ENCODE results near the gene G6PC1. TPM values are rescaled to one million over a fixed set of nuclear protein-coding genes. Genes with fewer than 3 reads are reported as not detected.
"Not testable (repeated sequence)": the region's sequence is repeated elsewhere in the genome, so short reads cannot be mapped to it uniquely, and the experiment has no call there.

Gene G6PC1
- total and polyA plus RNA-seq, 2 experiments from 2014 or later: not detected

DNA sequence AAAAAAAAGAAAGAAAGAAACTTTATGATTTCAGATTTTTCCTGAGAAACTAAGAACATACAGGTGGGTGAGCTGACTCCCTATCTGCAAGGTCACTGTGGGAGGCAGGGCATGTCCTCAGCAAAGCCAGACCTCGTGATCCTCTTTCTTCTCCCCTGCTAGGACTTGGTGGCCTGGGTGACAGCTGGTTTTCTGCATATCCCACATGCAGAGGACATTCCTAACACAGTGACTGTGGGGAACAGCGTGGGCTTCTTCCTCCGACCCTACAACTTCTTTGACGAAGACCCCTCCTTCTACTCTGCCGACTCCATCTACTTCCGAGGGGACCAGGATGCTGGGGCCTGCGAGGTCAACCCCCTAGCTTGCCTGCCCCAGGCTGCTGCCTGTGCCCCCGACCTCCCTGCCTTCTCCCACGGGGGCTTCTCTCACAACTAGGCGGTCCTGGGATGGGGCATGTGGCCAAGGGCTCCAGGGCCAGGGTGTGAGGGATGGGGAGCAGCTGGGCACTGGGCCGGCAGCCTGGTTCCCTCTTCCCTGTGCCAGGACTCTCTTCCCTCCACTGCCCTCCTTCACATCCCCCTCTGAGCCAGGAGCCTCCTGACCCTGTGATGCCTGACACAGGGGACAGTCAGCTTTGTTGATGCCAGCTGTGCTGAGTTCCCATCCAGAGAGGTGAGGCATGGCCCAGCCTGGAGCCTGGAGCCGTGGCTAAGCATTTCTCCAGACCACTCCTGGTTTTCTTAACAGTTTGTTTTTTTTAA is 26.5 kb upstream of the G6PC1 start:
- H3K4me1 Mint-ChIP-seq; H3K4me2 ChIP-seq; H3F3A ChIP-seq (replicated peaks; ENCODE audit: low read depth); H3K27ac Mint-ChIP-seq; H3K4me3 Mint-ChIP-seq; H3K9me2 ChIP-seq (ENCODE audit: insufficient read depth); H2AFZ ChIP-seq; H3K79me2 ChIP-seq (replicated peaks; ENCODE audit: insufficient read depth); DNase-seq (ENCODE audit: low spot score); H4K20me1 ChIP-seq (replicated peaks; ENCODE audit: insufficient read depth); H3K4me1 ChIP-seq (ENCODE audit: insufficient read depth); H3K36me3 ChIP-seq (ENCODE audit: insufficient read depth); H3K27ac ChIP-seq (ENCODE audit: low read depth); ATAC-seq; H3K4me3 ChIP-seq; H3K36me3 Mint-ChIP-seq (ENCODE audit: low read depth); H3K27me3 ChIP-seq (ENCODE audit: insufficient read depth): not testable (repeated sequence)
- H3K27me3 Mint-ChIP-seq (ENCODE audit: insufficient read depth, low read depth, poor library complexity): peaks cover 14% of the 10 kb centered on the region
- H3K9me3 Mint-ChIP-seq: peaks cover 24% of the 10 kb centered on the region

DNA sequence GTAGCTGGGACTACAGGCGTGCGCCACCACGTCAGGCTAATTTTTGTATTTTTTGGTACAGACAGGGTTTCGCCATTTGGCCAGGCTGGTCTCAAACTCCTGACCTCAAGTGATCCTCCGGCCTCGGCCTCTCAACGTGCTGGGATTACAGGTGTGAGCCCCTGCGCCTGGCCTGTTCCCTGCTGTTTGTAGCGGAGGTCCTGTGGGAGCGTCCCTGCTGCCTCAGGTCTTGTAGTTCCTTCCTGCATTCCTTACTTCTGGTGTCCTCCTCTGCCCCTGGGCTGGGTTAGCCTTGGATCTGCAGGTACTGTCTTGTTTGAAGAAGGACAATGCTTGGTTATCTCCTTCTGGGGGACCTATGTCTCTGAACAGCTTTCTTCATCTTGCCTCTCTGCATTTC is 23.6 kb upstream of the G6PC1 start:
- no peak for TF ChIP-seq ZNF331 (CRISPR knock-in tag; IDR thresholded peaks at IDR 0.05; ENCODE audit: low read depth)
- no peak for ATAC-seq
- H4K20me1 ChIP-seq (replicated peaks; ENCODE audit: insufficient read depth): no peaks in the 10 kb centered on the region
- H3K36me3 ChIP-seq (ENCODE audit: insufficient read depth): no peaks in the 10 kb centered on the region; the same call in 1 of the 2 replicates
- H3K27ac ChIP-seq (ENCODE audit: low read depth): no peak overlapping the region
- no peaks in the 10 kb centered on the region for H3K9me2 ChIP-seq (ENCODE audit: insufficient read depth)
- H3F3A ChIP-seq (replicated peaks; ENCODE audit: low read depth): no peaks in the 10 kb centered on the region
- Mint-ChIP-seq H3K27ac (no peak overlapping the region), H3K4me3 (no peak overlapping the region), H3K9me3 (no peaks in the 10 kb centered on the region; the same call in 2 of the 3 replicates), H3K27me3 (ENCODE audit: insufficient read depth, low read depth, poor library complexity) (peaks cover 16% of the 10 kb centered on the region), H3K4me1 (peaks cover 14% of the 10 kb centered on the region), H3K36me3 (ENCODE audit: low read depth) (no peaks in the 10 kb centered on the region)
- H3K79me2 ChIP-seq (replicated peaks; ENCODE audit: insufficient read depth): no peaks in the 10 kb centered on the region
- H3K4me3 ChIP-seq: no peak overlapping the region
- H3K4me2 ChIP-seq: no peak overlapping the region
- no peak overlapping the region for H2AFZ ChIP-seq
- DNase-seq (ENCODE audit: low spot score): no peak
- peaks cover 5% of the 10 kb centered on the region; the same call in 1 of the 2 replicates for H3K4me1 ChIP-seq (ENCODE audit: insufficient read depth)
- H3K27me3 ChIP-seq (ENCODE audit: insufficient read depth): peaks cover 7% of the 10 kb centered on the region; the same call in 1 of the 2 replicates

GRCh38 chr17:42878123-42878880 is 22.3 kb upstream of the G6PC1 start:
- Histone ChIP-seq H3K27me3 (ENCODE audit: insufficient read depth) (peaks cover 7% of the 10 kb centered on the region; the same call in 1 of the 2 replicates), H3K36me3 (ENCODE audit: insufficient read depth) (no peaks in the 10 kb centered on the region), H3K27ac (ENCODE audit: low read depth) (no peak overlapping the region), H2AFZ (no peak overlapping the region), H3K4me2 (peak overlapping the region; percentile 62), H3K4me3 (peak overlapping the region; percentile 33; the same call in 1 of the 2 replicates), H3K4me1 (ENCODE audit: insufficient read depth) (peaks cover 5% of the 10 kb centered on the region; the same call in 1 of the 2 replicates), H3K79me2 (replicated peaks; ENCODE audit: insufficient read depth) (no peaks in the 10 kb centered on the region), H3K9me2 (ENCODE audit: insufficient read depth) (no peaks in the 10 kb centered on the region), H3F3A (replicated peaks; ENCODE audit: low read depth) (no peaks in the 10 kb centered on the region), H4K20me1 (replicated peaks; ENCODE audit: insufficient read depth) (no peaks in the 10 kb centered on the region)
- DNase-seq (ENCODE audit: low spot score) (peak; percentile 92), ATAC-seq (peak; percentile 84)
- peak overlapping the region; percentile 42; the same call in 2 of the 3 replicates for H3K4me3 Mint-ChIP-seq
- no peaks in the 10 kb centered on the region; the same call in 2 of the 3 replicates for H3K9me3 Mint-ChIP-seq
- no peaks in the 10 kb centered on the region for H3K36me3 Mint-ChIP-seq (ENCODE audit: low read depth)
- peaks cover 16% of the 10 kb centered on the region for H3K27me3 Mint-ChIP-seq (ENCODE audit: insufficient read depth, low read depth, poor library complexity)
- H3K4me1 Mint-ChIP-seq: peaks cover 14% of the 10 kb centered on the region
- no peak for TF ChIP-seq EZH2phosphoT487 (IDR thresholded peaks at IDR 0.05; ENCODE audit: unreplicated experiment)
- TF ChIP-seq ZNF114 (CRISPR knock-in tag; IDR thresholded peaks at IDR 0.05): no peak
- TF ChIP-seq, protein P1, sequence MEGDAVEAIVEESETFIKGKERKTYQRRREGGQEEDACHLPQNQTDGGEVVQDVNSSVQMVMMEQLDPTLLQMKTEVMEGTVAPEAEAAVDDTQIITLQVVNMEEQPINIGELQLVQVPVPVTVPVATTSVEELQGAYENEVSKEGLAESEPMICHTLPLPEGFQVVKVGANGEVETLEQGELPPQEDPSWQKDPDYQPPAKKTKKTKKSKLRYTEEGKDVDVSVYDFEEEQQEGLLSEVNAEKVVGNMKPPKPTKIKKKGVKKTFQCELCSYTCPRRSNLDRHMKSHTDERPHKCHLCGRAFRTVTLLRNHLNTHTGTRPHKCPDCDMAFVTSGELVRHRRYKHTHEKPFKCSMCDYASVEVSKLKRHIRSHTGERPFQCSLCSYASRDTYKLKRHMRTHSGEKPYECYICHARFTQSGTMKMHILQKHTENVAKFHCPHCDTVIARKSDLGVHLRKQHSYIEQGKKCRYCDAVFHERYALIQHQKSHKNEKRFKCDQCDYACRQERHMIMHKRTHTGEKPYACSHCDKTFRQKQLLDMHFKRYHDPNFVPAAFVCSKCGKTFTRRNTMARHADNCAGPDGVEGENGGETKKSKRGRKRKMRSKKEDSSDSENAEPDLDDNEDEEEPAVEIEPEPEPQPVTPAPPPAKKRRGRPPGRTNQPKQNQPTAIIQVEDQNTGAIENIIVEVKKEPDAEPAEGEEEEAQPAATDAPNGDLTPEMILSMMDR (conservative IDR thresholded peaks at IDR 0.05; ENCODE audit: low read depth in 2 of 2): peak; percentile 9 to 19; a peak in 2 of 4 replicates
- H3K27ac Mint-ChIP-seq: no peak overlapping the region
